IMR-90 (cell line): ENCODE measurements around the gene UNC119. TPM values are rescaled to one million over a fixed set of nuclear protein-coding genes. Genes with fewer than 3 reads are reported as not detected.

Experiments
- ATAC-seq: fragments of 200-7000 bp; cut with Tn5 transposase; 2 replicates; pipeline ENCODE4 v1.9.1; 2020; ENCODE audit warnings: low read depth, mild to moderate bottlenecking, moderate library complexity
- BruUV-seq: library from RNA; stranded (reverse); fragments of 400-500 nt; replicated peaks from 2 replicates; lab custom pipeline; 2021; lab: Mats Ljungman, UMichigan
- CTCF ChIA-PET: fragments of 300-600 bp; formaldehyde crosslinking; extraction: SDS; loops from one replicate; lab custom pipeline; 2021; ENCODE audit warnings: antibody characterized with exemption; lab: Yijun Ruan, JAX
- POLR2A ChIA-PET: fragments of 300-600 bp; sonication (Branson Sonifier 250); formaldehyde crosslinking; loops from one replicate; lab custom pipeline; 2022; ENCODE audit warnings: antibody characterized with exemption; ENCODE audit not compliant: unreplicated experiment; lab: Charles Lee
- DNase-seq: peaks from one replicate; pipeline ENCODE4 v3.0.0; 2013
- H2AFZ ChIP-seq: replicated peaks from 2 replicates; pipeline ENCODE3; 2013; ENCODE audit warnings: low read length, mild to moderate bottlenecking; ENCODE audit not compliant: poor library complexity
- H2AK5ac ChIP-seq: 2 replicates; pipeline ENCODE4 v1.6.1; 2013; ENCODE audit warnings: low read depth, low read length, inconsistent platforms
- H2AK9ac ChIP-seq: replicated peaks from 2 replicates; pipeline ENCODE3; 2013; ENCODE audit warnings: mild to moderate bottlenecking, low read depth, low read length, moderate library complexity; ENCODE audit not compliant: poor library complexity
- H2BK120ac ChIP-seq: 2 replicates; pipeline ENCODE4 v1.6.1; 2013; ENCODE audit warnings: low read depth, low read length, inconsistent platforms
- H2BK15ac ChIP-seq: 3 replicates; pipeline ENCODE4 v1.6.1; 2013; ENCODE audit warnings: low read depth, low read length, inconsistent platforms
- H2BK20ac ChIP-seq: 2 replicates; pipeline ENCODE4 v1.6.1; 2013; ENCODE audit warnings: low read depth, mild to moderate bottlenecking, inconsistent platforms, low read length, moderate library complexity
- H2BK5ac ChIP-seq: 2 replicates; pipeline ENCODE4 v1.6.1; 2013; ENCODE audit warnings: mild to moderate bottlenecking, low read depth, low read length, inconsistent platforms; ENCODE audit not compliant: poor library complexity, severe bottlenecking
- H3K14ac ChIP-seq: replicated peaks from 2 replicates; pipeline ENCODE4 v1.6.1; 2013; ENCODE audit warnings: low read depth, low read length, inconsistent platforms
- H3K18ac ChIP-seq: 2 replicates; pipeline ENCODE4 v1.6.1; 2013; ENCODE audit warnings: low read depth, low read length, control low read depth
- H3K23ac ChIP-seq: 2 replicates; pipeline ENCODE4 v1.6.1; 2013; ENCODE audit warnings: low read depth, low read length, inconsistent platforms
- H3K27ac ChIP-seq: 2 replicates; pipeline ENCODE4 v1.5.1; 2013; ENCODE audit warnings: mild to moderate bottlenecking, control low read depth, low read length; ENCODE audit not compliant: insufficient read depth
- H3K27me3 ChIP-seq: 2 replicates; pipeline ENCODE4 v1.6.1; 2013; ENCODE audit warnings: low read length; ENCODE audit not compliant: control insufficient read depth, insufficient read depth
- H3K36me3 ChIP-seq: 2 replicates; pipeline ENCODE4 v1.6.1; 2013; ENCODE audit warnings: low read length, mixed read lengths; ENCODE audit not compliant: control insufficient read depth, insufficient read depth
- H3K4ac ChIP-seq: 2 replicates; pipeline ENCODE4 v1.6.1; 2013; ENCODE audit warnings: low read depth, low read length, inconsistent platforms
- H3K4me1 ChIP-seq: 2 replicates; pipeline ENCODE4 v1.6.1; 2013; ENCODE audit warnings: low read length, mixed read lengths; ENCODE audit not compliant: control insufficient read depth, insufficient read depth
- H3K4me2 ChIP-seq: 2 replicates; pipeline ENCODE4 v1.6.1; 2013; ENCODE audit warnings: low read depth, mild to moderate bottlenecking, control low read depth, low read length, moderate library complexity
- H3K4me3 ChIP-seq: 2 replicates; pipeline ENCODE4 v1.5.1; 2013; ENCODE audit warnings: low read depth, mild to moderate bottlenecking, control low read depth, low read length, moderate library complexity; ENCODE audit not compliant: insufficient read depth
- H3K56ac ChIP-seq: 2 replicates; pipeline ENCODE4 v1.6.1; 2013; ENCODE audit warnings: low read length, inconsistent platforms; ENCODE audit not compliant: insufficient read depth; ENCODE audit errors: extremely low read depth
- H3K79me1 ChIP-seq, 2 experiments: 2 replicates each; pipeline ENCODE4 v1.6.1; 2013; ENCODE audit warnings: low read length in 2 of 2, inconsistent platforms in 1 of 2, low read depth in 1 of 2
- H3K9ac ChIP-seq: 2 replicates; pipeline ENCODE4 v1.6.1; 2013; ENCODE audit warnings: low read depth, low read length, control low read depth
- H3K9me1 ChIP-seq: 2 replicates; pipeline ENCODE4 v1.6.1; 2013; ENCODE audit warnings: low read length, inconsistent platforms; ENCODE audit not compliant: insufficient read depth
- H3K9me3 ChIP-seq: 2 replicates; pipeline ENCODE4 v1.6.1; 2013; ENCODE audit warnings: low read length; ENCODE audit not compliant: control insufficient read depth, insufficient read depth
- H4K20me1 ChIP-seq: 2 replicates; pipeline ENCODE4 v1.6.1; 2013; ENCODE audit warnings: low read length, inconsistent platforms; ENCODE audit not compliant: insufficient read depth
- H4K5ac ChIP-seq: 2 replicates; pipeline ENCODE4 v1.6.1; 2013; ENCODE audit warnings: mild to moderate bottlenecking, low read depth, low read length, control low read depth
- H4K8ac ChIP-seq, 2 experiments: 2 replicates each; pipeline ENCODE4 v1.6.1; 2013; ENCODE audit warnings: low read depth in 2 of 2, low read length in 2 of 2, control low read depth in 1 of 2, inconsistent platforms in 1 of 2
- H4K91ac ChIP-seq: 2 replicates; pipeline ENCODE4 v1.6.1; 2013; ENCODE audit warnings: low read depth, low read length, inconsistent platforms; ENCODE audit not compliant: insufficient read depth
- CEBPB ChIP-seq: IDR thresholded peaks from 2 replicates; pipeline ENCODE4 v1.6.1; 2012; ENCODE audit warnings: low read depth, low read length, improper control_type of control experiment
- WGBS, 2 experiments: methylation state at CpG; one replicate each; pipeline versions ENCODE4 v1.1.5 to v1.1.7; 2013; ENCODE audit warnings: missing lambda C conversion rate in 2 of 2; ENCODE audit not compliant: insufficient read length in 1 of 2; ENCODE audit errors: extremely low coverage in 2 of 2; 5-methylcytosine and 5-hydroxymethylcytosine counted together
- dilution Hi-C: fragments of 300-500 bp; cut with HindIII; formaldehyde crosslinking; loops from one replicate; pipeline ENCODE4 v1.14.3; 2018; ENCODE audit warnings: low sequenced_read_pairs; ENCODE audit not compliant: unreplicated experiment
- in situ Hi-C: fragments of 300-500 bp; cut with MboI; formaldehyde crosslinking; loops from 3 replicates; pipeline ENCODE4 v1.14.3; 2019; ENCODE audit warnings: low sequenced_read_pairs, inconsistent platforms, mixed read lengths
- intact Hi-C: fragments of 100-400 bp; cut with micrococcal nuclease; formaldehyde crosslinking; loops from 2 replicates; pipeline ENCODE4 v1.10.0; 2022
- polyA plus RNA-seq, 3 experiments: library from polyadenylated mRNA; depleted of rRNA; stranded (reverse); fragments of >200 nt; gene quantifications; 2 replicates each; pipeline ENCODE4 v1.2.3, GENCODE V29; 2012; ENCODE audit warnings: low replicate concordance in 1 of 3
- total RNA-seq: library from RNA; depleted of rRNA; stranded (reverse); fragments of >200 nt; gene quantifications from 2 replicates; pipeline ENCODE4 v1.2.3, GENCODE V29; 2012
- TF ChIP-seq, protein P1 (sequence below): fragments of 150-350 bp; IDR thresholded peaks from 2 replicates; pipeline ENCODE4 v1.6.1; 2016; ENCODE audit warnings: low read depth, mild to moderate bottlenecking, low read length, moderate library complexity, borderline replicate concordance

The UNC119 gene
- total and polyA plus RNA-seq, 2 of the 4 experiments (the other 2 are of a cell fraction), result 22.4 to 57.4 TPM

- Histone ChIP-seq H3K27me3 (peaks cover 12% of the 10 kb centered on the region), H4K91ac (no peak overlapping the region), H2BK5ac (no peak overlapping the region), H3K9me3 (no peaks in the 10 kb centered on the region), H3K23ac (no peak overlapping the region), H4K20me1 (no peaks in the 10 kb centered on the region), H2BK20ac (no peak overlapping the region), H4K8ac (no peak overlapping the region), H3K9ac (no peak overlapping the region), H3K4me3 (no peak overlapping the region), H3K9me1 (peaks cover 8% of the 10 kb centered on the region), H2AFZ (no peak overlapping the region), H3K27ac (no peak overlapping the region), H3K56ac (no peak overlapping the region), H4K5ac (no peak overlapping the region), H3K79me1 (no peaks in the 10 kb centered on the region), H2BK120ac (no peak overlapping the region), H3K4me1 (peaks cover 21% of the 10 kb centered on the region), H3K4me2 (no peak overlapping the region), H2BK15ac (no peak overlapping the region), H3K36me3 (no peaks in the 10 kb centered on the region), H3K18ac (no peak overlapping the region), H3K4ac (no peak overlapping the region), H2AK5ac (no peak overlapping the region), H2AK9ac (no peak overlapping the region), H3K14ac (no peak overlapping the region)
- BruUV-seq, result no TSS peak
- intact Hi-C loops (no loop called here), dilution Hi-C loops (no loop called here), in situ Hi-C loops (no loop called here)
- DNase-seq (no peak), ATAC-seq (no peak)
- ChIA-PET POLR2A (no interaction called here), CTCF (no interaction called here)
- whole genome bisulfite sequencing, 2 experiments, result 40% methylated on average over 1 of the region's 4 CpGs; no CpG with 5 or more reads in 1 of the 2 experiments
- TF ChIP-seq, protein P1, sequence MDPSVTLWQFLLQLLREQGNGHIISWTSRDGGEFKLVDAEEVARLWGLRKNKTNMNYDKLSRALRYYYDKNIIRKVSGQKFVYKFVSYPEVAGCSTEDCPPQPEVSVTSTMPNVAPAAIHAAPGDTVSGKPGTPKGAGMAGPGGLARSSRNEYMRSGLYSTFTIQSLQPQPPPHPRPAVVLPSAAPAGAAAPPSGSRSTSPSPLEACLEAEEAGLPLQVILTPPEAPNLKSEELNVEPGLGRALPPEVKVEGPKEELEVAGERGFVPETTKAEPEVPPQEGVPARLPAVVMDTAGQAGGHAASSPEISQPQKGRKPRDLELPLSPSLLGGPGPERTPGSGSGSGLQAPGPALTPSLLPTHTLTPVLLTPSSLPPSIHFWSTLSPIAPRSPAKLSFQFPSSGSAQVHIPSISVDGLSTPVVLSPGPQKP, result no peak
- no peak for TF ChIP-seq CEBPB
Observed at GRCh38 chr17:28530250-28530649, 22.2 kb downstream of the UNC119 start.
